Stimulated activated naive CD8-positive, alpha-beta T cell treated with anti-CD3 and anti-CD28 coated beads, Interleukin-15, amount 100 ng/mL, for 72 hours (primary cell): Measurements from ENCODE around the gene ALK.
"Not testable (repeated sequence)": the region's sequence is repeated elsewhere in the genome, so short reads cannot be mapped to it uniquely, and the experiment has no call there.

Source experiments
- ATAC-seq: fragments of 150-1000 bp; cut with Tn5 transposase; 2 replicates; pipeline ENCODE4 v1.10.0; 2021; ENCODE audit warnings: mild to moderate bottlenecking, moderate library complexity
- DNase-seq, 2 donors: peaks; one replicate each; pipeline ENCODE4 v3.0.0; 2021 to 2022
- H3K27ac Mint-ChIP-seq, 2 donors: one replicate each; pipeline ENCODE4 v1.8.0; 2022; ENCODE audit warnings: mild to moderate bottlenecking in 2 of 2, mixed read lengths in 2 of 2, moderate library complexity in 2 of 2
- H3K27me3 Mint-ChIP-seq: one replicate; pipeline ENCODE4 v1.8.0; 2022; ENCODE audit warnings: mixed read lengths
- H3K4me1 Mint-ChIP-seq: one replicate; pipeline ENCODE4 v1.8.0; 2022; ENCODE audit warnings: mild to moderate bottlenecking, mixed read lengths
- H3K4me3 Mint-ChIP-seq, 2 donors: one replicate each; pipeline ENCODE4 v1.8.0; 2022; ENCODE audit warnings: mild to moderate bottlenecking in 2 of 2, mixed read lengths in 2 of 2, moderate library complexity in 1 of 2
- H3K9me3 Mint-ChIP-seq, 2 donors: one replicate each; pipeline ENCODE4 v1.8.0; 2022; ENCODE audit warnings: mixed read lengths in 2 of 2

ALK gene

DNA sequence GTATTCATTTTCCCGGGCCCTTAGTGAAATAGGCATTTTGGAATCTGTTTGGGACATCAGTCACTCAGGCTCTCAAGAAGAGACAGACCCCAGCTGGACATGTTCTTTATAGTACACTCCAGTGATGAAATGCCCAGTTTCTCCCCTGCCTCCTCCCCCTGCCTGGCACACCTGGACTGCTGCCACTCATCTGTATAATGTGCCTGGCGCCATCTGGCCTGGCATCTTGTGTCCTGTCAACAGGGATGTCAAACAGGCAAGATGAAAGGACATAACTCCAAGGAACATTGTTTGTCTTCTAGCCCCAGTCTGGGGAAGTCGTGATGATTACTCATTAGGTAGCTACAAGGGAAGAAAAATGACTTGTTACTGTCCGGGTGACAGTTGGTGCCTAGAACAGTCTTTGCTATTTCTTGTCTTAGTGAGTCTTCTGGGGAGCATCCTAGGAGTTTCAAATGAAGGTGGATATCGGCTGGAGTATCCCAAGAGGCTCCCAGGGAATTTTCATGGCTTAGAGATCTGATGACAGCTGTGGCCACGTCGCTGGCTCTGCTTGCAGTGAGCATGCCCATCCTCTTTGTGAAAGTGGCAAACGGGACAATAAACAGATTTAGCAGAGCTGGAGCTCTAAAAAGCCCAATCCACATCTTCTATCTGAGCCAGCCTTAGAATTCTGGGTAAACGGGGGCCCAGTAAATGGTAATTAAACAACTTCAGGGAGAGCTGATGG is 153.6 kb downstream of the ALK start:
- ATAC-seq = no peak
- Mint-ChIP-seq H3K27ac (no peak overlapping the region), H3K4me3 (no peak overlapping the region)

DNA sequence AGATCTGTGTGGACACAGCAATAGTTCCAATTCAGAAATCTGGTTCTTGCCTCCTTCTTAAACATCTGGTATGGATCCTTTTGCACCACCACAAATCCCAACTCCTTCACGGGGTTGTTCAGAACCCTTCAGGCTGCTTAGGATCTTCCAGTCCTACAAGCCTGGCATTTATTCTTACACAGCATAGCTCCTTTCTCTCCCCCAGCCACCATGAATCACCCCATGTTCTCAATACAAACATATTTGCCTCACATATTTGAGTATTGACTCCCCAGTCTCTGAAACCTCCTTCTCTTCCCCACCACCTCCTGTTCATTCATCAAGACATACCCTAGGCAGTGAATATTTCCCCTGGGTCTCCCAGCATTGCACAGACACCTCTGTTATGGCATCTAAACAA is 155.2 kb downstream of the ALK start:
- H3K4me3 Mint-ChIP-seq = no peak overlapping the region
- H3K27me3 Mint-ChIP-seq = peaks cover 17% of the 10 kb centered on the region
- ATAC-seq = no peak
- no peaks in the 10 kb centered on the region for H3K9me3 Mint-ChIP-seq
- no peak overlapping the region for H3K27ac Mint-ChIP-seq
- DNase-seq = no peak
- no peaks in the 10 kb centered on the region for H3K4me1 Mint-ChIP-seq

More for the DNA sequence above, 153.6 kb downstream of the ALK start:
- H3K9me3 Mint-ChIP-seq = no peaks in the 10 kb centered on the region
- no peak for DNase-seq
- H3K4me1 Mint-ChIP-seq = no peaks in the 10 kb centered on the region
- H3K27me3 Mint-ChIP-seq = peaks cover 27% of the 10 kb centered on the region

DNA sequence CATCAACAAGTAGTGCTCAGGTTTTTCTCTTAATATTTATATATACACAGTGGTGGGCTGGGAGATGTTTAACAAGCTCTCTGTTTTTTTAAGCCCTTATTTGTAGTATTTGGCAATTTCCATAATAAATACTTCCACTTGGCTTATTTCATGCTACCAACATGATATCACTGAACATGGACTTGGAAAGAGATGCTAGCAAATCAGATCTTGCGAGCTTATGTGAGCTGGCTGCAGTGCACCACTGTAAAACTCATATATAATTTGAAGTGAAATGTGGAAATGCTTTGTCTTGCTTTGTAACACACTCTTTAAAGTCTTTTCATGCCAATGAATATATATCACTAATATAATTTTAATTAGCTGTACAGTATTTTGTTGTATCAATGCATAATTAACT is 155.7 kb downstream of the ALK start:
- H3K9me3 Mint-ChIP-seq = no peaks in the 10 kb centered on the region
- no peak overlapping the region for H3K4me3 Mint-ChIP-seq
- H3K27ac Mint-ChIP-seq = no peak overlapping the region
- DNase-seq (no peak), ATAC-seq (no peak)
- no peaks in the 10 kb centered on the region for H3K4me1 Mint-ChIP-seq
- H3K27me3 Mint-ChIP-seq = peaks cover 12% of the 10 kb centered on the region

DNA sequence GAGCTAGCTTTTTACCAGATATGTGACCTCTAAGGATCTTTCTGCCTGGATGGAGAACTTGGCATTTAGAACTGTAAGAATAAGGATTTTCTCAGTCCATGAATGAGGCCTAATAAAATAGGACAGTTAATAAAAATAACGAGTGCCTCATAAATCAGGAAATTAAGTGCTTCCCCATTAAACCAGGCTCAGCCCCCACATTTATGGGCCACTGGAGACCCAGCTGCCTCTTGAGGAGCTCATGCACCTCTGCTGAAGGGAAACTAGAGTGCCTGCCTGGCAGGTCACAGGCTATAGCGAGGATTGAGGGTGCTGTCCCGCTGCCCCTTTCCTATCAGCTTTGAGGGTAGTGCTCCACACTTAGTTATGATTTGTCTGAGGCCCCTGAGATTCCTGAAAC is 158.0 kb downstream of the ALK start:
- Mint-ChIP-seq H3K27me3 (peaks cover 9% of the 10 kb centered on the region), H3K9me3 (no peaks in the 10 kb centered on the region), H3K4me3 (no peak overlapping the region), H3K27ac (no peak overlapping the region), H3K4me1 (no peaks in the 10 kb centered on the region)
- DNase-seq = no peak
- no peak for ATAC-seq

DNA sequence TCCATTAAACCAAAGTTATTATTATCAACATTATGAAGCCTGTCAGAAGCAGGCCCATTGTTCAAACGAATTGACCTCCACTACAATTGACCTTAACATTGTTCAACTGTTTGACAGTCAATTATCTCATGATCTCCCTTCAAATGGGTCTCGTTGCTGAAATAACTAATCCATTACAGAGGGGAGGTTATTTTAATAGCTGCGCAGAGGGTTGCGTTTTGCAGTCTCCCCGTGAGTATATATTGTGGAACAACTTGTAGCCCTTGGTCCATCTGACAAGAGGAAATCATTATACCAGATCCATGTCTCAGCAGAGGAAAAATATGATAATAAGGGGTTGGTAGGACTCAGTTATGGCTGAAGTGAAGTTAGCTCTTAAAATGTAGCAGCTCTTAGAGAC is 159.1 kb downstream of the ALK start:
- no peak for DNase-seq
- ATAC-seq = no peak
- Mint-ChIP-seq H3K27me3 (peaks cover 9% of the 10 kb centered on the region), H3K27ac (no peak overlapping the region), H3K9me3 (no peaks in the 10 kb centered on the region), H3K4me1 (no peaks in the 10 kb centered on the region), H3K4me3 (no peak overlapping the region)

DNA sequence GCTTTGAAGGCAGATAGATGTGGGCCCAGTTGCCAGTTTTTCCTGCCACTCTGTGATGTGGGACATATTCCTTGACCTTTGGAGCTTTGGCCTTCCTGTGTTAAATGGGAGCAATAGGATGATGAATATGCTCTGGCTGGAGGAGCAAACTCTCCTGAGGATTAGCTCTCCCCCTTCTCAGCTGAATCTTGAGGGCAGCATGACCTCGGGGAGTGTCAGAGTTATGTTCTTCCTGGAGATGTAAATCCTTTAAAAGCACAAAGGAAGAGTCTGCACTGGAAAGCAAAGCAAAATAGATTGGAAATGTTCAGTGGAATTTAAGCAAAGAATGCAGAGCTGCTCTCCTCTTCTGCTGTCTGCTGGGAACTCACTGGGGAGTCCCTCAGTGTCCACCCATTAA is 160.1 kb downstream of the ALK start:
- Mint-ChIP-seq H3K4me1 (no peaks in the 10 kb centered on the region), H3K9me3 (no peaks in the 10 kb centered on the region), H3K4me3 (no peak overlapping the region), H3K27ac (no peak overlapping the region), H3K27me3 (peaks cover 4% of the 10 kb centered on the region)
- DNase-seq (no peak), ATAC-seq (no peak)

DNA sequence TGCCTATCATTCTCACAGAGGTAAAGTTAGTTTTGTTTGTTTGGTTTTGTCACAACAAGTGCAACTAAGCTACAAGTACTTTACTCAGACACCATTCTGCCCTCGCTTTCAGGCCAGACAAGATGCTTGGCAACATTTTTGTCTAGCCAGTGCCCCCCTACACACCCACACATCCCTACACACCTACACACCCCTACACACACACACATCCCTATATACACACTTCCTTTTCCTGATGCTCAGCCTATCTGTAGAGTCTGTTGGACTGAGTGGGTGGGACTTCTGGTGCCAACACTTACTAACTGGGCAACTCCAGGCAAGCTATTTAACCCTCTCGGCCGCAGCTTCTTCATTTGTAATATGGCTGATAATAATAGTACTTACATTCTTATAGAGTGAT is 161.4 kb downstream of the ALK start:
- H3K9me3 Mint-ChIP-seq = no peaks in the 10 kb centered on the region

DNA sequence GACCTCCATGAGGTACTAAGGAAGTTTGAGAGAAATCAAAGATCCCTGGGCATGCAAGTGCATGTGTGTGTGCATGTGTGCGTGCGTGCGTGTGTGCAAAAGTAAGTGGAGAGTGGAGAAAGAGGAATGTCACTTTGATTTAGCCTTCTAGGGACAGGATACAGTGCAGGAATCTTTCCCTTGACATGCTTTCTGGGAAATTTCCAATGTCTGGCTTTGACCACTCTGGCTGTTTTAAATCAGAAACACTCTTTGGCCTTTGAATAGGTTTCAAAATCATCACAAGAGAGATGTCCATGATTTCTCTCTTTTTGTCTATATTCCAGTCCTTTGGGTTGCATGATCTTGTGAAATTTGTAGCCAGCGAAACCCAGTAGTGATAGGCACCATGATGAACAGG is 162.0 kb downstream of the ALK start:
- no peaks in the 10 kb centered on the region for H3K4me1 Mint-ChIP-seq
- DNase-seq = no peak

More for the DNA sequence above, 161.4 kb downstream of the ALK start:
- Mint-ChIP-seq H3K27ac (no peak overlapping the region), H3K27me3 (no peaks in the 10 kb centered on the region), H3K4me1 (no peaks in the 10 kb centered on the region), H3K4me3 (no peak overlapping the region)
- ATAC-seq = no peak
- no peak for DNase-seq

DNA sequence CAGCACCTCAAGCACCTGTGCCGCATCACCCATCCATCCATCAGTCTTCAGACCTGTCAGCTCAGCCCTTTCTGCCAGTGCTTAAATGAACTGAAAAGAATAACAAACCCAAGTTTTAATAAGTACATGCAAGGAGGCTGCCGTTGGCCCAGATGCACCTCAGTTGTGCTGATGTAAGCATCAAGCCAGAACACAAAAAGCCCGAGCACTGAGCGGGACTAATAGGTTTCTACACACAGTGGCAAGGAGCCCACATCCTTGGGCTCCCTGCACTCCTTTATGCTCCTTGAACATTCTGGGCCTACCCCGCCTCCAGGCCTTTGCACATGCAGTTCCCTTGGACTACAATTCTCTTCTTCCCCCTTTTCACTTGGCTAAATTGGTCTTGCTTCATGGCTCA is 165.6 kb downstream of the ALK start:
- Mint-ChIP-seq H3K4me1 (no peaks in the 10 kb centered on the region), H3K27ac (no peak overlapping the region), H3K4me3 (no peak overlapping the region), H3K9me3 (no peaks in the 10 kb centered on the region), H3K27me3 (no peaks in the 10 kb centered on the region)
- DNase-seq = no peak
- ATAC-seq = no peak

More for the DNA sequence above, 162.0 kb downstream of the ALK start:
- ATAC-seq = no peak
- Mint-ChIP-seq H3K9me3 (no peaks in the 10 kb centered on the region), H3K4me3 (no peak overlapping the region), H3K27ac (no peak overlapping the region), H3K27me3 (no peaks in the 10 kb centered on the region)

DNA sequence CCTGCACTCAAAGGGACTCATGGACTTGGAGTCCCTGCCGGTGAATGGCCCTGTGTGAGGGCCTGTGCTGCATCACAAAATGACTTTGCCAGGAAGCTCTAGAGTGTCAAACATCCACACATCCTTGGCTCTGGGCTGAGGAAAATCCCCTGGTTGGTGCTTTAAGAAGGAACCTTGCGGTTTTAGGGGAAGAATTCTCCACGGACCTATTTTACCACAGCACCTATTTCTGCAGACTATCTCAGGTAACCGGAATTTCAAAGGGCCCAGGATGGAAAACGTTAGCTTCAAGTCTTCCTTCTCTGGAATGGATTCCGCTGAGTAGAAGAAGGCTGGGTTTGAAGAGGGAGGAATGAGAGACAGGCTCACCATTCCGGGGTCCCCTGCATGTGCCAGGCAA is 166.2 kb downstream of the ALK start:
- no peak for DNase-seq
- no peak for ATAC-seq
- no peak overlapping the region for H3K4me3 Mint-ChIP-seq
- no peaks in the 10 kb centered on the region for H3K9me3 Mint-ChIP-seq
- no peaks in the 10 kb centered on the region for H3K4me1 Mint-ChIP-seq
- H3K27me3 Mint-ChIP-seq = no peaks in the 10 kb centered on the region
- no peak overlapping the region for H3K27ac Mint-ChIP-seq

DNA sequence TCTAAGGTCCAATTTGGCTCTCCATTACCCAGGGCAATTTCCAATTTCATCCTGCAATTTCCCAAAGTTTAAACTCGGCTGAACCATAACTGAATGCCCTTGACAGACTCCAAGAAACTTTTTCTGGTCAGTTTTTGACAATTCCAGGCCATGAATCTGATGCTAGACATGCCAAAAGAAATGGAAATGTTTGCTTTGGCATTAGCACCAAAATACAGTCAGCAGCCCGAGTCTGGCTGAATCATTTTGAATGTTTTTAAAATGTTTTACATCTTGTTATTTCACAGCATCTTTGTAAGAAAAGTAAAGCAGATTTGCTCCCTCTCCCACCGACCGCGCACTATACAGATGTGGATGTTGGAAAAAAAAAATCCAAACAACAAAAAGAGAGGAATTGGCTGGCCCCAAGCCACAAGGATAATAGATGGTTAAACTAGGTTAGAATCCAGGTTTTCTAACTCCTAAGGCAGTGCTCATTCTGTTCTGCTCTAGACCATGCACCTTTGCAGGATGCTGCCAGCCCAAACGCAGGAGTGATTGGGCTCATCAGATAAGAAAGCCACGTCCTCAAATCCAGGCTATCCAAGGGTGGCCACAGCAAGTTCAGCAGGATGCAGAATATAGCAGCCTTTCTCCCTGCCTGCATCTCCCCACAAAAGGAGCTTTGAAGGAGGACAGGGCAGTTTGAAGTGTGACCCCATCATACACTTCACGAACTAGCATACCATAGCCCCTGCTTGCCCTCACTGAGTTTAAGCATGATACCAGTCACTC is 167.5 kb downstream of the ALK start:
- Mint-ChIP-seq H3K9me3 (no peaks in the 10 kb centered on the region), H3K27ac (no peak overlapping the region), H3K4me3 (no peak overlapping the region), H3K27me3 (no peaks in the 10 kb centered on the region), H3K4me1 (no peaks in the 10 kb centered on the region)
- ATAC-seq (no peak), DNase-seq (no peak)

DNA sequence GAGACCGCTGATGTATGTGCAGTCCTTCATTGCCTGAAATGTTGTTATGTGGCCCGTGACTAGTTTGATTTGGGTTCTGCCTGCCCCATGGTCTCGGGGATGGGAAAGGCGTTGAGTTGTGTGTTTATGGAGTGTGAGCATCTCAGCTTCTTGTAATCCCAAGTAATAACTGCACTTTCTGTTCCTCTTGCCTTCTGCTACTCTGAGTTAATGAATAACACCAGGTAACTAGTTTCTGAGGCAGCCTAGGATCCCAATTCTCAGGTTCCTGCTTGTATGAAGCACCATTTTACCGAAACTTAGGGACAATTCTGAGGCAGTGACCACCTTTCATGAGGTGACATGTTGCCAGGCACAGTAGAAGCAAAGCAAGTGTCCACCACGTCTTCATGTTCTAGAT is 170.0 kb downstream of the ALK start:
- H3K9me3 Mint-ChIP-seq = no peaks in the 10 kb centered on the region
- no peak for ATAC-seq
- peaks cover 6% of the 10 kb centered on the region for H3K4me1 Mint-ChIP-seq
- no peak for DNase-seq
- H3K27me3 Mint-ChIP-seq = peaks cover 12% of the 10 kb centered on the region
- H3K27ac Mint-ChIP-seq = no peak overlapping the region
- H3K4me3 Mint-ChIP-seq = no peak overlapping the region

DNA sequence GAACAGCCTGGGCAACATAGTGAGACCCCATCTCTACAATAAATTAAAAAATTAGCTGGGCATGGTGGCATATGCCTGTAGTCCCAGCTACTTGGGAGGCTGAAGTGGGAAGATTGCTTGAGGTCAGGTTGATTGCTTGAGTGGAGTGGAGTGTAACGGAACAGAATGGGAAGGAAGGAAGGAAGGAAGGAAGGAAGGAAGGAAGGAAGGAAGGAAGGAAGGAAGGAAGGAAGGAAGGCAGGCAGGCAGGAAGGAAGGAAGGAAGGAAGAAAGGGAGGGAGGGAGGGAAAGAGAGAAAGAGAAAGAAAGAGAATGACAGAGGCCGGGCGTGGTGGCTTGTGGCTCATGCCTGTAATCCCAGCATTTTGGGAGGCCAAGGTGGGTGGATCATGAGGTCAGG is 170.9 kb downstream of the ALK start:
- peaks cover 13% of the 10 kb centered on the region for H3K27me3 Mint-ChIP-seq
- not testable (repeated sequence) for H3K4me3 Mint-ChIP-seq, H3K9me3 Mint-ChIP-seq, H3K4me1 Mint-ChIP-seq, DNase-seq, H3K27ac Mint-ChIP-seq, ATAC-seq

DNA sequence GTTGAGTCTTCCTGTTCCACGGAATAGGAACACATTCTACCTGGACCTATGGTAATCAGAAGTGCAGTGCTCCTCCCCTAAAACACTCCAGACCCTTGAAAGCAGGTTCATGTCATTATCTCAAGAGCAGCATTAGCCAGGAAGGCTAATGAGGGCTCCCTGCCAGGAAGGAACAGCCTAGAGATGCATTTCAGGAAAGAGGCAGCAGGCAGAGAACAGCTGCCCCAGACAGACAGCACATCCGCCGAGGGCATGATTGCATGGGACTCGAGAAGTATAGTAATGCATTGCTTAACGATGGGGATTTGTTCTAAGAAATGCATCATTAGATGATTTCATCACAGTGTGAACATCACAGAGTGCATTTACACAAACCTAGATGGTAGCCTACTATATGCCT is 171.5 kb downstream of the ALK start:
- H3K9me3 Mint-ChIP-seq = no peaks in the 10 kb centered on the region
- ATAC-seq = no peak
- no peak overlapping the region for H3K27ac Mint-ChIP-seq
- no peak overlapping the region for H3K4me3 Mint-ChIP-seq
- no peak for DNase-seq
- peaks cover 6% of the 10 kb centered on the region for H3K4me1 Mint-ChIP-seq
- H3K27me3 Mint-ChIP-seq = peaks cover 13% of the 10 kb centered on the region

DNA sequence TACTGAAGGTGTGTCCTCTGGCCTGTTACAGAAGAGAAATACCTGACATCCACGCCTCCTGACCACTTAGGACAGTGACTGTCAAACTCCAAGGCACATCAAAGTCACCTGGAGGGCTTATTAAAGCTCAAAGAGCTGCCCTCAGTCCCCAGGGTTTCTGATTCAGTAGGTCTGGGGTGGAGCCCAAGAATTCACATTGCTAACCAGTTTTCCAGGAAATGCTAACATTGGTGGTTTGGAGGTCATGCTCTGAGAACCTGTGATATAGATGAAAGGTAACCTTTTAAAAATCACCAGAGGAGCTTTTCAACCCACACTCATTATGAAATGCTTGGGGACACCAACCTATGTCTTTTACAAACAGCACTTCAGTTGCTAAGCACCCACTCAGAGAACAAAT is 172.3 kb downstream of the ALK start:
- no peaks in the 10 kb centered on the region for H3K9me3 Mint-ChIP-seq
- H3K27me3 Mint-ChIP-seq = peaks cover 19% of the 10 kb centered on the region
- DNase-seq (no peak), ATAC-seq (peak; percentile 43)
- H3K4me3 Mint-ChIP-seq = no peak overlapping the region
- H3K27ac Mint-ChIP-seq = no peak overlapping the region
- H3K4me1 Mint-ChIP-seq = peaks cover 6% of the 10 kb centered on the region

DNA sequence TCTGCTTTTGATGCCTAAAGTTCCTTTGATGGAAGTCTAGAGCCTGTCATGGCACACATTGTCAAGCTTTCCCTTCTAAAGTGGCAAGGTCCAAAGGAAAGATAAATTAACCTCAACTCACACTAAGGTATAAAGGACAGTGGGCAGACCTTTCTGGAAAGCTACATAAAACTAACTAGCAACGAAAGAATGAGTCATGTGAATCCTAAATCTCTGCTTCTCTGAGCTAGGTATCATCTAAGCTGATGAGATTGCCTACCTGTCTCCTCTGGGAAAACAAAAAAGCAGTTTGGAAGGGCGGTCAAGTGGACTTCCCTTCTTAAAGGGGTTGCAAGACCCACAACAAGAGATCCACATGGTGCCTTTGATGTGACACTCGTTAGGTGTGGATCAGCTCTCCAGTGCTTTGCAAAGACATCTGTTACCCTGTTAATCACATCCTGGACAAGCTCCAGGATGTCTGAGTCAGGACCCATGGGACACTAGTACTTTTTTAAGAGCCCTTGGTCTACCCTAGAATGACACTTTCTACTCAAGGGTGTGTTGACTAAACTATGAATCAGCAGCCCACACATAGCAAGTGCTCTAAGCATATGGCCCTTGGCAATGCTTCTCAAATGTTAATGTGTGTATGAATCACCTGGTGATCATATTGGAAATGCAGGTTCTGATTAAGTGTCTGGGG is 173.5 kb downstream of the ALK start:
- Mint-ChIP-seq H3K4me1 (peaks cover 6% of the 10 kb centered on the region), H3K27ac (no peak overlapping the region), H3K4me3 (no peak overlapping the region), H3K27me3 (peaks cover 20% of the 10 kb centered on the region), H3K9me3 (no peaks in the 10 kb centered on the region)
- DNase-seq (no peak), ATAC-seq (peak; percentile 75)
